Testis (tissue), 2 donors: ENCODE measurements around the gene MRPL20.

Experiments used
- CTCF ChIP-seq, 3 experiments: fragments of 450-650 bp in 2 of 3; fragments of 200-600 bp in 1 of 3; sonication (generic) in 1 of 3; IDR thresholded peaks; one replicate each; pipeline ENCODE4 v1.5.1; 2016 to 2019; ENCODE audit warnings: antibody characterized with exemption in 3 of 3, mild to moderate bottlenecking in 2 of 3, moderate library complexity in 1 of 3
- POLR2A ChIP-seq: fragments of 450-650 bp; IDR thresholded peaks from one replicate; pipeline ENCODE4 v1.6.1; 2017; ENCODE audit warnings: antibody characterized with exemption, mild to moderate bottlenecking, moderate library complexity

- TF ChIP-seq CTCF (IDR thresholded peaks at IDR 0.05) (no peak), POLR2A (no peak)
These were observed 26.7 kb upstream of the MRPL20 start for GRCh38 chr1:1433804-1434130.
